Left lung (tissue), 10 donors: Measurements from ENCODE around the gene RNF5. TPM values are rescaled to one million over a fixed set of nuclear protein-coding genes. Genes with fewer than 3 reads are reported as not detected.

Experiments
- ATAC-seq: fragments of 200-7000 bp; cut with Tn5 transposase; one replicate; pipeline ENCODE4 v1.9.1; 2020; ENCODE audit warnings: moderate library complexity
- DNase-seq, 4 donors: peaks; one replicate each; pipeline ENCODE4 v3.0.0-alpha.2; 2013 to 2020
- H3K27ac ChIP-seq, 2 donors: fragments of 200-600 bp; sonication (generic) in 1 of 2; one replicate each; pipeline versions ENCODE4 v1.5.0 to v1.8.0; 2020 to 2021
- H3K27me3 ChIP-seq, 2 donors: fragments of 200-600 bp; sonication (generic) in 1 of 2; one replicate each; pipeline versions ENCODE4 v1.5.0 to v1.8.0; 2020 to 2021
- H3K36me3 ChIP-seq, 2 donors: fragments of 200-600 bp; sonication (generic) in 1 of 2; one replicate each; pipeline versions ENCODE4 v1.5.0 to v1.8.0; 2020 to 2021
- H3K4me1 ChIP-seq, 2 donors: fragments of 200-600 bp; one replicate each; pipeline ENCODE4 v1.8.0; 2021
- H3K4me3 ChIP-seq, 2 donors: fragments of 200-600 bp; sonication (generic) in 1 of 2; one replicate each; pipeline versions ENCODE4 v1.5.0 to v1.8.0; 2020 to 2021; ENCODE audit warnings: mild to moderate bottlenecking in 1 of 2
- H3K9me3 ChIP-seq, 2 donors: fragments of 200-600 bp; sonication (generic) in 1 of 2; one replicate each; pipeline versions ENCODE4 v1.5.0 to v1.8.0; 2020 to 2021
- CTCF ChIP-seq, 2 donors: fragments of 200-600 bp; sonication (generic) in 1 of 2; IDR thresholded peaks; one replicate each; pipeline versions ENCODE4 v1.5.0 to v1.8.0; 2021; ENCODE audit warnings: antibody characterized with exemption in 2 of 2
- intact Hi-C, 2 donors: fragments of 100-400 bp; cut with DNase I; formaldehyde crosslinking; loops; one replicate each; pipeline versions ENCODE4 v1.11.2 to v1.14.2; 2022
- polyA plus RNA-seq, 6 donors: library from polyadenylated mRNA; unstranded; fragments of 120-200 nt; gene quantifications; one replicate each; pipeline ENCODE4 v1.2.1, GENCODE V29; 2013; ENCODE audit not compliant: insufficient read length in 6 of 6
- total RNA-seq, 2 donors: library from RNA; stranded (reverse); fragmentation: NEBNext Ultra II Directional; extraction: Animal tissue kit (Norgen Biotek cat#: 25700); gene quantifications; one replicate each; pipeline ENCODE4 v1.2.1, GENCODE V29; 2021
- donor health status: DM: no; HTN: yes; CAD: no.
- donor health status: DM: no; HTN: no; CAD: no.

RNF5 gene
- total and polyA plus RNA-seq, 8 donors = 43.9 to 81.5 (median 68.2) TPM

- no peak for ATAC-seq
- no peak overlapping the region for H3K4me3 ChIP-seq
- DNase-seq = no peak
- peak overlapping the region in 1 of 2 donors; percentile 57 for H3K27ac ChIP-seq
- H3K36me3 ChIP-seq = peaks cover 0 to 39% of the 10 kb centered on the region in 2 donors
- intact Hi-C loops = no loop called here
- no peak for TF ChIP-seq CTCF (IDR thresholded peaks at IDR 0.05)
- H3K4me1 ChIP-seq = peaks cover 31 to 81% of the 10 kb centered on the region in 2 donors
- no peaks in the 10 kb centered on the region for H3K27me3 ChIP-seq
- no peaks in the 10 kb centered on the region for H3K9me3 ChIP-seq
Measured at GRCh38 chr6:32181148-32181702, 3.0 kb downstream of the RNF5 start.

- intact Hi-C loops = no loop called here
- H3K9me3 ChIP-seq = no peaks in the 10 kb centered on the region
- H3K36me3 ChIP-seq = peaks cover 0 to 47% of the 10 kb centered on the region in 2 donors
- peak overlapping the region in 1 of 2 donors; percentile 57 for H3K27ac ChIP-seq
- peaks cover 23 to 81% of the 10 kb centered on the region in 2 donors for H3K4me1 ChIP-seq
- no peaks in the 10 kb centered on the region for H3K27me3 ChIP-seq
- H3K4me3 ChIP-seq = no peak overlapping the region
- ATAC-seq (no peak), DNase-seq (no peak)
- no peak for TF ChIP-seq CTCF (IDR thresholded peaks at IDR 0.05)
Measured at GRCh38 chr6:32181915-32182529, 3.8 kb downstream of the RNF5 start.

- peaks cover 22 to 83% of the 10 kb centered on the region in 2 donors for H3K4me1 ChIP-seq
- TF ChIP-seq CTCF (IDR thresholded peaks at IDR 0.05) = no peak
- DNase-seq (no peak), ATAC-seq (no peak)
- no peaks in the 10 kb centered on the region for H3K27me3 ChIP-seq
- no peak overlapping the region for H3K4me3 ChIP-seq
- intact Hi-C loops = no loop called here
- peaks cover 0 to 52% of the 10 kb centered on the region in 2 donors for H3K36me3 ChIP-seq
- peak overlapping the region; percentile 57 to 68 for H3K27ac ChIP-seq
- no peaks in the 10 kb centered on the region for H3K9me3 ChIP-seq
Measured at GRCh38 chr6:32182555-32182981, 4.4 kb downstream of the RNF5 start.

- Histone ChIP-seq H3K4me1 (peaks cover 22 to 88% of the 10 kb centered on the region in 2 donors), H3K9me3 (no peaks in the 10 kb centered on the region), H3K36me3 (peaks cover 0 to 57% of the 10 kb centered on the region in 2 donors), H3K4me3 (no peak overlapping the region), H3K27ac (peak overlapping the region; percentile 57 to 68), H3K27me3 (no peaks in the 10 kb centered on the region)
- no peak for ATAC-seq
- intact Hi-C loops = no loop called here
- no peak for DNase-seq
- no peak for TF ChIP-seq CTCF (IDR thresholded peaks at IDR 0.05)
Measured at GRCh38 chr6:32183030-32183429, 4.8 kb downstream of the RNF5 start.

- no peak overlapping the region for H3K4me3 ChIP-seq
- no peaks in the 10 kb centered on the region for H3K27me3 ChIP-seq
- no peak for TF ChIP-seq CTCF (IDR thresholded peaks at IDR 0.05)
- H3K36me3 ChIP-seq = peaks cover 0 to 62% of the 10 kb centered on the region in 2 donors
- ATAC-seq (no peak), DNase-seq (peak in 1 of 4 donors; percentile 24)
- intact Hi-C loops = no loop called here
- peaks cover 21 to 93% of the 10 kb centered on the region in 2 donors for H3K4me1 ChIP-seq
- H3K9me3 ChIP-seq = no peaks in the 10 kb centered on the region
- peak overlapping the region; percentile 57 to 68 for H3K27ac ChIP-seq
Measured at GRCh38 chr6:32183483-32184083, 5.4 kb downstream of the RNF5 start.
